BJ (cell line): ENCODE measurements around the gene OR6C4. TPM values are rescaled to one million over a fixed set of nuclear protein-coding genes. Genes with fewer than 3 reads are reported as not detected.
"Not testable (repeated sequence)": the region's sequence is repeated elsewhere in the genome, so short reads cannot be mapped to it uniquely, and the experiment has no call there.

Experiments used
- CTCF ChIA-PET: fragments of 350-600 bp; formaldehyde crosslinking; extraction: SDS; loops from one replicate; lab custom pipeline; 2021; ENCODE audit warnings: antibody characterized with exemption, inconsistent platforms; lab: Yijun Ruan, JAX
- POLR2A ChIA-PET: fragments of 300-600 bp; sonication (Branson Sonifier 250); formaldehyde crosslinking; extraction: SDS; loops from one replicate; lab custom pipeline; 2021; ENCODE audit warnings: antibody characterized with exemption; lab: Charles Lee
- DNase-seq: peaks from one replicate; pipeline ENCODE4 v3.0.0-alpha.2; 2011; ENCODE audit warnings: low read depth
- H3K27me3 ChIP-seq: 2 replicates; pipeline ENCODE4 v1.6.0; 2011; ENCODE audit warnings: low read length; ENCODE audit not compliant: control insufficient read depth, insufficient read depth
- H3K36me3 ChIP-seq: 2 replicates; pipeline ENCODE4 v1.5.1; 2011; ENCODE audit warnings: low read length; ENCODE audit not compliant: control insufficient read depth, insufficient read depth
- H3K4me3 ChIP-seq: 2 replicates; pipeline ENCODE4 v1.5.1; 2011; ENCODE audit warnings: low read depth, mild to moderate bottlenecking, control low read depth, low read length
- polyA plus RNA-seq: library from polyadenylated mRNA; depleted of rRNA; stranded (reverse); fragments of >200 nt; gene quantifications from 2 replicates; pipeline ENCODE4 v1.2.3, GENCODE V29; 2011
- TF ChIP-seq, protein P1 (sequence below): IDR thresholded peaks from 2 replicates; pipeline ENCODE4 v1.5.1; 2011; ENCODE audit warnings: low read depth, mild to moderate bottlenecking, control low read depth, inconsistent platforms, low read length, moderate library complexity; ENCODE audit not compliant: insufficient read depth

Gene OR6C4
- polyA plus RNA-seq, 1 experiment: not detected

DNA sequence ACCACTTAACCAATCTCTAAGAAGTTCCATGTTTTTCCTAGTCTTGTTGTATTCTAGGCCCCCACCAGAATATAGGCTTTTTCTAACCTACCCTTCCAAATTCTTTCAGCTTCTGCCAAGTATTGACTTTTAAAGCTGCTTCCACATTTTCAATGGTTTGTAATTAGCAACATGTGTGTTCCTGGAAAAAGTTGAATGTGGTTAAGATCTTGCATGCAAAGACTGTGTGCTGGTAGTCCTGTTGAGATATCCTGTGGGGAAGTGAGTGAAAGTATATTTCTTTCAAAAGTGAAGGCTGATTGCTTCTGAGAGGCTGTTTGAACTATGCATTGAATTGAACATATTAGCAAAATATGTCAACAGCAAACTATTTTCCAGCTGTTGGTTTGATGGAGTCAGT is 646 bp upstream of the OR6C4 start:
- no peak overlapping the region for H3K4me3 ChIP-seq
- TF ChIP-seq, protein P1, sequence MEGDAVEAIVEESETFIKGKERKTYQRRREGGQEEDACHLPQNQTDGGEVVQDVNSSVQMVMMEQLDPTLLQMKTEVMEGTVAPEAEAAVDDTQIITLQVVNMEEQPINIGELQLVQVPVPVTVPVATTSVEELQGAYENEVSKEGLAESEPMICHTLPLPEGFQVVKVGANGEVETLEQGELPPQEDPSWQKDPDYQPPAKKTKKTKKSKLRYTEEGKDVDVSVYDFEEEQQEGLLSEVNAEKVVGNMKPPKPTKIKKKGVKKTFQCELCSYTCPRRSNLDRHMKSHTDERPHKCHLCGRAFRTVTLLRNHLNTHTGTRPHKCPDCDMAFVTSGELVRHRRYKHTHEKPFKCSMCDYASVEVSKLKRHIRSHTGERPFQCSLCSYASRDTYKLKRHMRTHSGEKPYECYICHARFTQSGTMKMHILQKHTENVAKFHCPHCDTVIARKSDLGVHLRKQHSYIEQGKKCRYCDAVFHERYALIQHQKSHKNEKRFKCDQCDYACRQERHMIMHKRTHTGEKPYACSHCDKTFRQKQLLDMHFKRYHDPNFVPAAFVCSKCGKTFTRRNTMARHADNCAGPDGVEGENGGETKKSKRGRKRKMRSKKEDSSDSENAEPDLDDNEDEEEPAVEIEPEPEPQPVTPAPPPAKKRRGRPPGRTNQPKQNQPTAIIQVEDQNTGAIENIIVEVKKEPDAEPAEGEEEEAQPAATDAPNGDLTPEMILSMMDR: no peak
- no peak for DNase-seq
- no peaks in the 10 kb centered on the region for H3K36me3 ChIP-seq
- H3K27me3 ChIP-seq: no peaks in the 10 kb centered on the region
- CTCF ChIA-PET: no interaction called here
- POLR2A ChIA-PET: no interaction called here

DNA sequence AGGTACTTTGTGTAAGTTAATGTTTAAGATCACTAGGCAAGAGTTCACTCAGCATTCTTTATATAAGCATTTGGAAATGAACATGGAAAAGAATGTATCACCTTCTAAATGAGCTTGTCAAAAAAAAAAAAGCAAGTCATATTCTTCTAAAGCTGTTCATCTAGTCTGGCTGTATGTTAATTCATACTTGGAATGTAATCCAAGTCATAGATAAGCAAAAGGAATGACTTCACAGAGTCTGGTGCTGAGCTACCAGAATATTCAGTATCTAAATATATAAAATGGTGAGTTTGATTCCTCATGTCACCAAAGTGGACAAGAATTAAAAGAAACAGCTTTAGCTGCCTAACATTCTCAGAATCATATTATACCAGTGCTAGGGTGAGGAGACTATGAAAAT is 4.9 kb downstream of the OR6C4 start:
- H3K27me3 ChIP-seq: no peaks in the 10 kb centered on the region
- TF ChIP-seq, protein P1: no peak
- H3K4me3 ChIP-seq: no peak overlapping the region
- no peak for DNase-seq
- ChIA-PET POLR2A (no interaction called here), CTCF (no interaction called here)
- no peaks in the 10 kb centered on the region for H3K36me3 ChIP-seq

DNA sequence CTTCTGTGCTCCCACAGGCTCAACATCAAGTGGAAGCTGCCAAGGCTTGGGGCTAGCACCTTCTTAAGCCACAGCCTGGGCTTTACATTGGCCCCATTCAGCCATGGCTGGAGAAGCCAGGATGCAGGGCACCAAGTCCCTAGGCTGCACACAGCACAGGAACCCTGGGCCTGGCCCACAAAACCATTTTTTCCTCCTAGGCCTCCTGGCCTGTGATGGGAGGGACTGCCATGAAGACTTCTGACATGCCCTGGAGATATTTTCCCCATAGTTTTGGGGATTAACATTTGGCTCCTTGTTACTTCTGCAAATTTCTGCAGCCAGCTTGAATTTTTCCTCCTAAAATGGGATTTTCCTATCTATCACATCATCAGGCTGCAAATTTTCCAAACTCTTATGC is 20.7 kb downstream of the OR6C4 start:
- DNase-seq, H3K27me3 ChIP-seq, CTCF ChIA-PET, H3K36me3 ChIP-seq, H3K4me3 ChIP-seq, POLR2A ChIA-PET: not testable (repeated sequence)

DNA sequence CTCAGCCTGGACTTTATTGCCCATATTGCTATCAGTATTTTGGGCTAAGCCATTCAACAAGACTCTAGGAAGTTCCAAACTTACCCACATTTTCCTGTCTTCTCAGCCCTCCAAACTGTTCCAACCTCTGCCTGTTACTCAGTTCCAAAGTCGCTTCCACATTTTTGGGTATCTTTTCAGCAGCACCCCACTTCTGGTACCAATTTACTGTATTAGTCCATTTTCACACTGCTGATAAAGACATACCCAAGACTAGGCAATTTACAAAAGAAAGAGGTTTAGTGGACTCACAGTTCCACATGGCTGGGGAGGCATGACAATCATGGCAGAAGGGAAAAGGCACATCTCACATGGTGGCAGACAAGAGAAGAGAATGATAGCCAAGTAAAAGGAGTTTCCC is 21.3 kb downstream of the OR6C4 start:
- DNase-seq, POLR2A ChIA-PET, H3K27me3 ChIP-seq, H3K4me3 ChIP-seq, CTCF ChIA-PET, H3K36me3 ChIP-seq: not testable (repeated sequence)

DNA sequence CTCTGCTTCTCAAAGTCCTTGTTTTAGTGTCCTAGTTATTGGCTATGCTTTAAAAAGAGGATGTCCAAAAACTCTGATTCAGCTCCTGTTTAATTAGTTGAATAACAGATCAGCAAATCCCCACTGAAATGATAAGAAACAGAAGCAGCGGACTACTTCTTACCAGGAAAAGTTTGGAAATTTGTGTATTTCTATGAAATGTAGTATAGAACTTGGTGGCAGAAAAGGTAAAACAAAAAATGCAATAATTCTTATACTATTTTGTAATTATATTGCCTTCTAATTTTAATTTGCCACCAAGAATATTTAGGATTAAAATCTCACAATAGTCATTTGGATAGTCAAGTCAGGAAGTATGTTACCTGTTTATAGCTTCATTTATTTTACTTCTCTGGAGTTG is 22.8 kb downstream of the OR6C4 start, which contains the start of gene OR2AP1:
TSS of gene OR2AP1 (plus strand) at position 301 of the 400 bp plus-strand sequence. CDS start 1,947 bp downstream, outside the sequence.
- no peak for DNase-seq
- H3K36me3 ChIP-seq: no peaks in the 10 kb centered on the region
- TF ChIP-seq, protein P1: no peak
- ChIA-PET CTCF (no interaction called here), POLR2A (no interaction called here)
- H3K4me3 ChIP-seq: no peak within 1 kb of the TSS
- H3K27me3 ChIP-seq: no peaks in the 10 kb centered on the region

DNA sequence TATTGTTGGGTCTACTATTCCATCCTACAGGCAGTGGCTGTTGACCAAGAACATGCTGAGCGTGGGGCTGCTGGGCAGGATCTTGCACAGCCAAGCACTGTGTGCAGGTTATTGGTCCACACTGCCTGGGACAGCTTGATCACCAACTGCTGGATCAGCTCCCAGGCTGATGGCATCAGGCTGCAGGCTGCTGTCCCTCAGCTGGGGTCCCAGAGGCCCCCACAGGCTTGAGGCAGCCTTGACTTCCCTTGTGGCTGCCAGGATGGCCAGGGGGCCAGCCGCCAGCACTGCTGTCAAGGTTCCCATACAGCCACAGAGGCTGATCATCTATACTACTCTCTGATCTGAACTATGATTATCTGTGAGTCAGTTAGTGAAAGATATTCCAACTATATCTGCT is 32.7 kb downstream of the OR6C4 start:
- POLR2A ChIA-PET: no interaction called here
- CTCF ChIA-PET: no interaction called here
- H3K27me3 ChIP-seq: no peaks in the 10 kb centered on the region
- no peak for DNase-seq
- TF ChIP-seq, protein P1: no peak
- H3K36me3 ChIP-seq: no peaks in the 10 kb centered on the region
- no peak overlapping the region for H3K4me3 ChIP-seq
